ENCODE measurements around the gene MRPS18A.

GRCh38 chr6:43729537-43729936 lies 41.9 kb upstream of the MRPS18A start:
- no peak for TF ChIP-seq POLR2A (IDR thresholded peaks at IDR 0.05)
- TF ChIP-seq CTCF (IDR thresholded peaks at IDR 0.05): no peak
